ENCODE results near the gene CDH23. TPM values are rescaled to one million over a fixed set of nuclear protein-coding genes. Genes with fewer than 3 reads are reported as not detected.

Gene CDH23
- total RNA-seq, 1 donor from 2014 or later, result 0.29 TPM

DNA sequence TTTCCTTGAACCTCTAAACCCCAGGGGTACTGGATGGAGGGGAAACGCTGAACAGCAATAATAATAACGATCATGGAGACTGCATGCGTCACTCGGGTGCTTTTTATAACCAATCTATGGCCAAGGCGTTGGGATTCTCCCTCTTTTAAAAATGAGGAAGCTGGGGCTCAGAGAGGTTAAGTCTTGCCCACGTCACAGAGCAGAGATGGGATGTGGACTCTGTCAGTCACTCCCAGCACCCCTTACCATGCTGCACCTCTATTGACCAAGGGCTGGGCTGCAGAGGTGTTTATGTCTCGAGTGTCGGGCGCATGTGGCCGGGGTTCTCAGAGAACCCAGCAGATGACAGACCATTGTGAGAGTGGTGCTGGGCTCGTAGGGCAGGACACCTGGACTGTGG is 129.9 kb downstream of the CDH23 start:
- CTCF ChIA-PET, result no interaction called here

DNA sequence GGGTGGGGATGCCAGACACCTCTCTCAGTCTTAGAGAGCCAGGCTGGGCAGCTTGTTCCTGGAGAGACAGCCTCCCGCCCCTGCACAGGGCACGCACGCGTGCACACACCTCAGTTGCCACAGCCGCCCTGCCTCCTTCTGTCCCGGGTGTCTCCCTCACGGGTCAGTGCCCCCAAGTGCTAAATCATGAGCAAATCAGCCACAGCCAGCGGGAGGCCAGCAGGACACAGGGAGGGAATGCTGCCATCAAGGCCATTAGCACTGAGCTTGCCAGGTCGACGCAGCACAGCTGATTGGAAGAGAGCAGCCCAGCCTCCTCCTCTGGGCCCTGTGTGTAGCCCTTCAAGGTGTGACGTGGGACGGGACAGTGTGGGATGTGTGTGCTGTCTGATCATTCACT is 130.4 kb downstream of the CDH23 start:
- intact Hi-C loops (cut with micrococcal nuclease), result no loop called here
- Mint-ChIP-seq H3K36me3 (ENCODE audit: low read depth) (no peaks in the 10 kb centered on the region), H3K27me3 (peaks cover 10% of the 10 kb centered on the region), H3K4me1 (no peaks in the 10 kb centered on the region), H3K9me3 (no peaks in the 10 kb centered on the region), H3K4me3 (no peak overlapping the region), H3K27ac (no peak overlapping the region)
- ATAC-seq (ENCODE audit: low read depth), result no peak
- CTCF ChIA-PET, result no interaction called here
- POLR2A ChIA-PET, result no interaction called here
- no peak for DNase-seq
- TF ChIP-seq, protein P1, sequence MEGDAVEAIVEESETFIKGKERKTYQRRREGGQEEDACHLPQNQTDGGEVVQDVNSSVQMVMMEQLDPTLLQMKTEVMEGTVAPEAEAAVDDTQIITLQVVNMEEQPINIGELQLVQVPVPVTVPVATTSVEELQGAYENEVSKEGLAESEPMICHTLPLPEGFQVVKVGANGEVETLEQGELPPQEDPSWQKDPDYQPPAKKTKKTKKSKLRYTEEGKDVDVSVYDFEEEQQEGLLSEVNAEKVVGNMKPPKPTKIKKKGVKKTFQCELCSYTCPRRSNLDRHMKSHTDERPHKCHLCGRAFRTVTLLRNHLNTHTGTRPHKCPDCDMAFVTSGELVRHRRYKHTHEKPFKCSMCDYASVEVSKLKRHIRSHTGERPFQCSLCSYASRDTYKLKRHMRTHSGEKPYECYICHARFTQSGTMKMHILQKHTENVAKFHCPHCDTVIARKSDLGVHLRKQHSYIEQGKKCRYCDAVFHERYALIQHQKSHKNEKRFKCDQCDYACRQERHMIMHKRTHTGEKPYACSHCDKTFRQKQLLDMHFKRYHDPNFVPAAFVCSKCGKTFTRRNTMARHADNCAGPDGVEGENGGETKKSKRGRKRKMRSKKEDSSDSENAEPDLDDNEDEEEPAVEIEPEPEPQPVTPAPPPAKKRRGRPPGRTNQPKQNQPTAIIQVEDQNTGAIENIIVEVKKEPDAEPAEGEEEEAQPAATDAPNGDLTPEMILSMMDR (IDR thresholded peaks at IDR 0.05), result no peak

More for the DNA sequence above, 129.9 kb downstream of the CDH23 start:
- DNase-seq, result no peak
- TF ChIP-seq, protein P1 (IDR thresholded peaks at IDR 0.05), result no peak
- H3K4me3 Mint-ChIP-seq, result no peak overlapping the region
- intact Hi-C loops (cut with micrococcal nuclease), result no loop called here
- H3K9me3 Mint-ChIP-seq, result no peaks in the 10 kb centered on the region
- ATAC-seq (ENCODE audit: low read depth), result no peak
- no peaks in the 10 kb centered on the region for H3K4me1 Mint-ChIP-seq
- no peak overlapping the region for H3K27ac Mint-ChIP-seq
- H3K36me3 Mint-ChIP-seq (ENCODE audit: low read depth), result no peaks in the 10 kb centered on the region
- peaks cover 15% of the 10 kb centered on the region for H3K27me3 Mint-ChIP-seq
- POLR2A ChIA-PET, result interaction anchor here (0.6 kb wide), 1 partner anchor 23 kb away, joined by 3 read pairs; no protein-coding TSS in a partner anchor

DNA sequence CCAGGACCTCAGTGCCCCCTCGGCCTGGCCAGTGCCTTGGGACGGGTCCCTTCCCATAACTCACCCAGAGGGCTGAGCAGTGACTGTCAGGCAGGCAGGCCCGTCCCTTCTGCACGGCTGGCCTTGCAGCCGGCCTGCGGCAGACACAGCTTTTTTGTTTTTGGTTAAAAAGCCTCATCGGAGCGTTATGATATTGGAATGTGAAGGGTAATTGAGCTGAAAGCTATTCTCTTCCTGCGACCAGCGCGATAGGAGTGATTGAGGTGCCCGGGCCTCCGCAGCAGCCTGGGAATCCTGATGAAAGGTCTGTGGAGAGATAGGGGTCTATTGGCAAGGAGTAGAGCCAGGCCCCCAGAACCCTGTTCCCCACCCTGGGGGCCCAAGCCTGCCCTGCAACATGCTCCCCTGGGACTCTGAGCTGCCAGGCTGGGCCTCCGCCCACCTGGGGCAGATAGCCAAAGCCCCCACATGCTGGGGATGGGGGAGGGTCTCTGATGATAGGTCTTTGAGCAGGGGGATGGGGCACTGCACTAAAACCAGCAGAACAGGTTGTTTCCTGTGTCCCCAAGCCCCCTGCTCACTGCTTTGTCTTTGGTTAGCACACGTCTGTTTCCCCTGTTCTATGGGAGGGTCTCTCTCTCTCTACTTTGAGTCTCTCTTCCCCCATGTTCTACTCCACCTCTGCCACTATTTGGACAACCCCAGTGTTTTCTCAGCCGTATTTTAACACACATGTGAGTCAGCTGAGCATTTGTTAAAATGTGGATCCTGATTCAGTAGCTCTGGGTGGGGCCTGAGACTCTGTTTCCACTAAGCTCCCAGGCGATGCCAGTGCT is 131.9 kb downstream of the CDH23 start:
- Mint-ChIP-seq H3K36me3 (ENCODE audit: low read depth) (no peaks in the 10 kb centered on the region), H3K27ac (no peak overlapping the region), H3K9me3 (no peaks in the 10 kb centered on the region), H3K4me1 (no peaks in the 10 kb centered on the region), H3K4me3 (no peak overlapping the region), H3K27me3 (peaks cover 5% of the 10 kb centered on the region)
- DNase-seq (no peak), ATAC-seq (ENCODE audit: low read depth) (no peak)
- CTCF ChIA-PET, result no interaction called here
- POLR2A ChIA-PET, result no interaction called here
- intact Hi-C loops (cut with micrococcal nuclease), result no loop called here
- TF ChIP-seq, protein P1 (IDR thresholded peaks at IDR 0.05), result no peak

DNA sequence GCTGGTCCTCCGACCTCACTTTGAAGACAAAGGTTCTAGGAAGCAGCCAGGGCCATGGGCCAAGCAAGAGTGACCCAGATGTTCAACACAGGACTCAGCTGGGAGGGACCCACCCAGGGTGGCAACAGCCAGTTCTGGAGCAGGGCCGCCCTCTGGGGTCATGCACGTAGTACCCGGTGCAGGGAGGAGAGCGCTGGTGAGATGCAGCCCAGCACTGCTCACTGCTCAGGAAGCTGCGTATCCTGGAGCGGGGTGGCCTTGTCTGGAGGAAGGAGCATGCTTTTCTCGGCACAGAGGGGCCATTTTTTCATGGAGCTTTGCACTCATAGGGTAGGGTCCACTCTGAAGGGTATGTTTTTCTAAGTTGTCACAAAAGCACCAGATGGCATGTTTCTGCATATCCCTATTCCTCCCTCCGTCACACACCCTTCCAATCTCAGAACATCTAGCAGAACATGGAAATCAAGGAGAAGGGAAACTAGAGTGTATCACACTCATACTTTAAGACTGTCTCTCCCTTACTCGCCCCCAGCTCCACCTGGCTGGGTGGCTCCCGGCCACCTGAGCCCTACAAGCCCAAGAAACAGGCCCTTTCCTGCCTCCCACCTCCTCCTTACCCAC is 132.6 kb downstream of the CDH23 start:
- intact Hi-C loops (cut with micrococcal nuclease), result no loop called here
- TF ChIP-seq, protein P1 (IDR thresholded peaks at IDR 0.05), result no peak
- no peaks in the 10 kb centered on the region for H3K36me3 Mint-ChIP-seq (ENCODE audit: low read depth)
- no peaks in the 10 kb centered on the region for H3K27me3 Mint-ChIP-seq
- POLR2A ChIA-PET, result interaction anchor here (0.6 kb wide), 1 partner anchor 114 kb away, joined by 3 read pairs; no protein-coding TSS in a partner anchor
- ATAC-seq (ENCODE audit: low read depth) (no peak), DNase-seq (no peak)
- no peaks in the 10 kb centered on the region for H3K9me3 Mint-ChIP-seq
- CTCF ChIA-PET, result no interaction called here
- no peak overlapping the region for H3K27ac Mint-ChIP-seq
- no peaks in the 10 kb centered on the region for H3K4me1 Mint-ChIP-seq
- H3K4me3 Mint-ChIP-seq, result no peak overlapping the region

DNA sequence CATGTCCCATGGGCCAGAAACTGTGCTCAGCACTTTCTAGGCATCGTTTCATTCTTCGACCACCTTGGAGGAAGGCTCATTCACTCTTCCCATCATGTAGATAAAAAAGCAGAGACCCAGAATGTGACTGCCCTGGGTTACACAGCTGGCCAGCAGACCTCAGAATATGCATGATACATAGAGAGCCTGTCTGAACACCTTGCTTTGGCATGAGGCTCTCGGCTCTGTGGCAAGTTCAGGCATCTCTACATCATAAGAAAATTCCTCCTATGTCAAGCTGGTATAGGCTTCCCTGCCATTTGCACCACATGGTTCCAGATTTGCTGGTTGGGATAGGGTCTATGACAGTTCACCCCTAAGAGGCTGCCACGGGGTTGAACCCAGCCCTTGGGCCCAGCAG is 134.1 kb downstream of the CDH23 start:
- H3K4me3 Mint-ChIP-seq, result no peak overlapping the region

More for the DNA sequence above, 134.1 kb downstream of the CDH23 start:
- no peak for DNase-seq
- Mint-ChIP-seq H3K27me3 (no peaks in the 10 kb centered on the region), H3K36me3 (ENCODE audit: low read depth) (no peaks in the 10 kb centered on the region), H3K9me3 (no peaks in the 10 kb centered on the region), H3K27ac (no peak overlapping the region), H3K4me1 (no peaks in the 10 kb centered on the region)
- ChIA-PET POLR2A (no interaction called here), CTCF (no interaction called here)
- intact Hi-C loops (cut with micrococcal nuclease), result no loop called here
- TF ChIP-seq, protein P1 (IDR thresholded peaks at IDR 0.05), result no peak
- no peak for ATAC-seq (ENCODE audit: low read depth)

Data from activated B cell treated with CpG ODN at 0.5 μM for 24 hours (primary cell).